Astrocyte (in vitro differentiated cells and primary cell): Measurements from ENCODE around the gene DTNB.

Experiments used
- CTCF ChIP-seq: IDR thresholded peaks from 2 replicates; pipeline ENCODE4 v1.5.1; 2011; ENCODE audit warnings: low read depth, mild to moderate bottlenecking, inconsistent platforms, low read length, moderate library complexity; ENCODE audit not compliant: insufficient read depth
- EZH2 ChIP-seq: IDR thresholded peaks from 2 replicates; pipeline ENCODE4 v1.6.1; 2012; ENCODE audit warnings: mild to moderate bottlenecking, low read length, inconsistent platforms; ENCODE audit not compliant: insufficient read depth

DNA sequence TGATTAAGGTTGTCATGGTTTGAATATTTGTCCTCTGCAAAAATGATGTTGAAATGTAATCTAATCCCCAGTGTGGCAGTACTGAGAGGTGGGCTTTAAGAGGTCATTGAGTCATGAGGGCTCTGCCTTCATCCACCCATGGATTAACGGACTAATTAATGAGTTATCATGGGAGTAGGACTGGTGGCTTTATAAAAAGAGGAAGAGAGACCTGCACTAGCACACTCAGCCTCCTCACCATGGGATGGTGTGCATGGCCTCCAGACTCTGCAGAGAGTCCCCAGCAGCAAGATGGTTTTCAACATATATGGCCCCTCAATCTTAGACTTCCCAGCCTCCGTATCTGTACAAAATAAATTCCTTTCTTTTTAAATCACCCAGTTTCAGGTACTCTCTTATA lies 41.0 kb downstream of the DTNB start:
- TF ChIP-seq EZH2 (no peak), CTCF (no peak)
